Epithelial cell of esophagus (primary cell): ENCODE measurements around the gene TRIM17.

Source experiments
- DNase-seq: peaks from one replicate; pipeline ENCODE4 v3.0.0; 2010; ENCODE audit warnings: low read depth
- H3K4me3 ChIP-seq: 2 replicates; pipeline ENCODE4 v1.5.1; 2011; ENCODE audit warnings: mild to moderate bottlenecking, low read length, control low read depth
- CTCF ChIP-seq: IDR thresholded peaks from 2 replicates; pipeline ENCODE4 v1.5.1; 2011; ENCODE audit warnings: low read depth, mild to moderate bottlenecking, low read length, control low read depth, inconsistent platforms; ENCODE audit not compliant: insufficient read depth; ENCODE audit errors: missing control alignments

TRIM17 gene

GRCh38 chr1:228385232-228385631 is 31.4 kb downstream of the TRIM17 start:
- H3K4me3 ChIP-seq: no peak overlapping the region
- no peak for DNase-seq
- TF ChIP-seq CTCF: no peak

GRCh38 chr1:228383773-228384172 is 32.9 kb downstream of the TRIM17 start:
- DNase-seq: no peak
- H3K4me3 ChIP-seq: no peak overlapping the region

GRCh38 chr1:228381356-228381755 is 35.3 kb downstream of the TRIM17 start:
- TF ChIP-seq CTCF: no peak
- H3K4me3 ChIP-seq: no peak overlapping the region
- no peak for DNase-seq

More at GRCh38 chr1:228383773-228384172, 32.9 kb downstream of the TRIM17 start:
- no peak for TF ChIP-seq CTCF

GRCh38 chr1:228379666-228380065 is 37.0 kb downstream of the TRIM17 start:
- no peak for DNase-seq
- H3K4me3 ChIP-seq: no peak overlapping the region
- TF ChIP-seq CTCF: no peak

- peak; percentile 41 for DNase-seq
- H3K4me3 ChIP-seq: peak overlapping the region; percentile 59
- no peak for TF ChIP-seq CTCF
Observed at GRCh38 chr1:228378873-228379460, 37.7 kb downstream of the TRIM17 start.

- peak; percentile 69 for DNase-seq
- peak overlapping the region; percentile 59 for H3K4me3 ChIP-seq
- peak; percentile 44 for TF ChIP-seq CTCF
Observed at GRCh38 chr1:228378090-228378872, 38.4 kb downstream of the TRIM17 start.
